GM19328 (cell line): ENCODE results near the gene JPH3.

Experiments
- ATAC-seq: cut with Tn5 transposase; IDR thresholded peaks from one replicate; pipeline ENCODE4 v1.9.1; 2021; ENCODE audit warnings: mild to moderate bottlenecking, moderate library complexity; ENCODE audit not compliant: unreplicated experiment

Gene JPH3

GRCh38 chr16:87598431-87598830 lies 3.9 kb upstream of the JPH3 start:
- no peak for ATAC-seq

GRCh38 chr16:87600246-87600645 lies 2.1 kb upstream of the JPH3 start:
- no peak for ATAC-seq

DNA sequence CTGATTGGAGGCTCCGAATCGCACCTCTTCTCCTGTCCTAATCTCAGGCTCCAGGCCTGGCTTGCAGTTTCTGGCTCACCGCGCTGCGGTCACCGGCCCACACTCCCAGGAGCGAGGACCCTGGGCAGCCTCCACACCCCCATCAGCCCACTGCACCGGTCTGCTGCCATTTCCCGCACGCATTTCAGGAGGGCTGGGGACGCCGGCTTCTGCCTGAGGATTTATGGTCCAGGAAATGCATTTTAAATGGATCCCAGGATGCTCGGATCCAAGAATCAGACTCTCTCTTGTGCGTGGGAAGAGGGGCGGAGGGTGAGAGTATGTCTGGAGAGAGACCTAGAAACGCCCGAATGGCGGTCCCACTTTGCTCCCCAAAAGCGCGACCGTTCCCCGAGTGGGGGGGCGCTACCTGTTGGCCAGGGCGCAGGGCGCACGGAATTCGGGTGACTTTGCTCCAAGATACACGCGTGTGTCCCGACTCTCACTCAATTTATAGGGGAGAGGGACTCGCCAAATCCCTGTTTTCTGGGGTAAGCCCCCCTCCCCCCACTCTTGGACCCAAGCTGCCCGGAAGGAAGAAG lies 817 bp upstream of the JPH3 start:
- ATAC-seq, result no peak

- no peak for ATAC-seq
Observed at GRCh38 chr16:87602821-87603683, 744 bp downstream of the JPH3 start.

GRCh38 chr16:87603684-87604633 lies 1.7 kb downstream of the JPH3 start:
- no peak for ATAC-seq

- no peak for ATAC-seq
Observed at GRCh38 chr16:87604634-87605111, 2.4 kb downstream of the JPH3 start.

- ATAC-seq, result no peak
Observed at GRCh38 chr16:87607223-87607622, 4.9 kb downstream of the JPH3 start.

- no peak for ATAC-seq
Observed at GRCh38 chr16:87607871-87608270, 5.6 kb downstream of the JPH3 start.

DNA sequence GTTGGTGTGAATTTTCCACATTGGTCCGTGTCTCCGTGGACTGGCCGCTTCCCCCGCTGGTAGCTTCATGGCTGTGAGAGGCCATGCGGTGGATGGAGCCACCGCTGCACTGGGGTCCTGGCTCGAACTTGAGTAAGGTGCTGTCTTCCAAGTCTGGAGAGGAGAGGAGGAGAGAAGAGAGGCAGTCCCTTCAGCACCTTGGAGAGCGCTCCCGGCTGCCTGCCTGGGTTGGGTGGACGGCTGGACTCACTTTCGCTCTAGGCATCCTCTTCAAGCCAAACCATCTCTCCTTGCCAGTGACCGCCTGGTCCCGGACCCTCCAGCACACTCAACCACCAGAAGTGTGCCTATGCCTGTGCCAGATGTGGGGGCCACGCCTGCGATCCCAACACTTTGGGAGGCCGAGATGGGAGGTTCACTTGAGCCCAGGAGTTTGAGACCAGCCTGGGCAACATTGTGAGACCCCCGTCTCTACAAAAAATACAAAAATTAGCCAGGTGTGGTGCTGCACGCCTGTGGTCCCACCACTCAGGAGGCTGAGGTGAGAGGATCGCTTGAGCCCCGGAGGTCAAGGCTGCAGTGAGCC lies 6.2 kb downstream of the JPH3 start:
- no peak for ATAC-seq

DNA sequence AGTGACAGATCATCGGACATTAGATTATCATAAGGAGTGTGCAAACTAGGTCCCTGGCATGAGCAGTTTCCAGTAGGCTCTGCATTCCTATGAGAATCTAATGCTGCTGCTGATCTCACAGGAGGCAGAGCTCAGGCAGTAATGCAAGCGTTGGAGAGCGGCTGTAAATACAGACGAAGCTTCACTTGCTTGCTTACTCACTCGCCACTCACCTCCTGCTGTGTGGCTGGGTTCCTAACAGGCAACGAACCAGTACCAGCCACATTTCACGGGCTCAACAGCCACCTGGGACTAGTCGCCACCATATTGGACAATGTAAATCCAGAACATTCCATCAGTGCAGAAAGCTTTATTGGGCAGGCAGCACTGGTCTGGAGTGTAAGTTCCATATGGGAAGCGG lies 7.7 kb downstream of the JPH3 start:
- no peak for ATAC-seq

- no peak for ATAC-seq
Observed at GRCh38 chr16:87611456-87611855, 9.1 kb downstream of the JPH3 start.

GRCh38 chr16:87613961-87614360 lies 11.7 kb downstream of the JPH3 start:
- no peak for ATAC-seq

DNA sequence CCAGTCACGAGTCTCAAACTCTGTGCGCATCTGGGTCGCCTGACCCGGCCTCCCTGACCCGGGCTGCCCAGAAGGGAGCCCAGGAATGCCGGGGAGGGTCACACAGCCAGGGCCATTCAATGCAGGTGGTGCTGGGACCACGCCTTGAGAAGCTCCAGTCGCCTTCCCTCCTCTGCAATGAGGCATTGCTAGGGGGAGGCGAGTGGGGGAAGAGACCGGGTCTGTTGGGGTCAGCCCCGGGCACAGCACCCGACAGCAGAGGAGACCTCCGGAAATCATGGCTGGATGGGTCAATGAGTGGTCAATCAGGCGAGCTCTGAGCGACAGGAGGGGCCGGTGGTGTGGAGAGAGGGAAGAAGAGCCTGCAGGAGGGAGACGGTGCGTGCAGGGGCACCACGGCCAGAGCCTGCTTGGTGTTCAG lies 13.3 kb downstream of the JPH3 start:
- no peak for ATAC-seq

DNA sequence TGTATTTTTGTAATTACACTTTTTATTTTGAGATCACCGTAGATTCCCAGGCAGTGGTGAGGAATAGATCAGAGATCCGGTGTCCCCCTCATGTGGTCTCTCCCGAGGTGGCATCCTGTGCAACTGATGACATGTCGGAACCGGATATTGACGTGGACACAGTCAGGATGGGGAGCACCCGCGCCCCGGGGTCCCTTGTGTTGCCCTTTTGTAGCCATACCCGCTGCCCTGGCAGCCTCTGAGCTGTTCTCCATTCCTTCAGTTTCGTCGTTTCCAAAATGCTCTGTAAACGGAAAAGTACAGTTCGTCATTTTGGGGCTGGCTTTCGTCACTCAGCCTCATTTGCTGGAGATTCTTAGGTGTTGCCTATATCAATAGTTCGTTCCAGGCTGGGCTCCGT lies 14.2 kb downstream of the JPH3 start:
- no peak for ATAC-seq

- no peak for ATAC-seq
Observed at GRCh38 chr16:87618216-87618615, 15.9 kb downstream of the JPH3 start.

GRCh38 chr16:87619360-87620200 lies 17.3 kb downstream of the JPH3 start:
- ATAC-seq, result no peak

DNA sequence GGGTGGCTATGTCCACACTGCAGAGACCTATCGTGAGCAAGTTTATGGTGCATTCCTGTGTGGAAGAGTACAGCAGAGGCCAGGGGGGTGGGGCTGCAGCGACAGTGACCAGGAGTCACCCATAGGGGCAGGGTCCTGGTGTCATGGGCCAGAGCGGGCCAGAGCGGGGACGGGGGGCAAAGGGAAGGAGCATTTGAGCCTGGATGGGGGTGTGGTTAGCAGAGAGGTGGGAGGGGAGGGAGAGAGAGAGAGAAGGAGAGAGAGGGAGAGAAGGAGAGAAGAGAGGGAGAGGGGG lies 17.8 kb downstream of the JPH3 start:
- no peak for ATAC-seq

GRCh38 chr16:87621550-87621829 lies 19.2 kb downstream of the JPH3 start:
- ATAC-seq, result no peak

DNA sequence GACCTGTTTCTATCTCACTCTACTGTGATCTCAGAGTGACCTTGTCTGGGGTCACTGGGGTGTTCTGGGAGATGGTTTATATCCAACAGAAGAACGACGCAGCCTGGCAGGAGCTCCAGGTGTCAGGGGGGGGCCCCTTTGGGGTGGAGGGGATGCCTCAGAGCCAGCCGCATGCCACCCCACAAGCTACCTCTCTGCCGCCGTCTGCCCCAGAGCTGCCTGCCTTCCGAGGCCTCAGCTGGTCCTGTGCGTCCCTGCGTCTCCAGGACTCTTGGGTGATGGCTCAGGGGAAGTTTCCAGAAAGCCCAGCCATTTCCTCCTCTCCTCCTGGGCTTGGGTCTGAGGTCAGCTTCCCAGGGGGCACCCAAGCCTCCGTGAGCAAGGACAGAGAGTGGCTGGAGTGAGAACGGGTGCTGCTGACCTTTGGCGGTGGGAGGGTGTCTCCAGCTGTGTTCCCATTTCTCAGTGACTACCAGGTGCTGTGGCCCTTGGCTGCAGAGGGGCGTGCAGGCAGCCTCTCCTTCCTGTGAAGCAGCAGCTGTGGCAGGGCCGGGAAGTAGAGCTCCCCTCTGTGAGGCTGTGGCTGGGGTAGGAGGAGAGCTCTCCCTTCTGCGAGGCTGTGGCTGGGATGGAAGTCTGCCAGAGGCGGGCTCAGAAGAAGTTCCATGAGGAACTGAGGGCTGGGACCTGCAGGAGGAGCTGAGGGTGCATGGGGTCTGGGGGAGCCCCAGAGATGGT lies 19.8 kb downstream of the JPH3 start:
- no peak for ATAC-seq
